Common myeloid progenitor, CD34-positive (primary cell): ENCODE data around the gene HACD1.

ENCODE experiments used
- CTCF ChIA-PET: fragments of 350-600 bp; sonication (Branson Sonifier 250); formaldehyde crosslinking; loops from one replicate; lab custom pipeline; 2021; ENCODE audit warnings: antibody characterized with exemption; lab: Charles Lee
- POLR2A ChIA-PET: fragments of 350-600 bp; sonication (Branson Sonifier 250); formaldehyde crosslinking; loops from one replicate; lab custom pipeline; 2021; ENCODE audit warnings: antibody characterized with exemption; lab: Charles Lee
- DNase-seq, 3 donors: peaks; one replicate each; pipeline versions ENCODE4 v3.0.0 to v3.0.0-alpha.2; 2013
- H3K27ac ChIP-seq, 2 experiments: 1 replicate in 1 of 2; 2 replicates in 1 of 2; pipeline ENCODE4 v1.7.0; 2013; ENCODE audit warnings: inconsistent platforms in 2 of 2, low read length in 2 of 2, mild to moderate bottlenecking in 2 of 2, low read depth in 1 of 2, moderate library complexity in 1 of 2; ENCODE audit not compliant: severe bottlenecking in 2 of 2, insufficient read depth in 1 of 2, poor library complexity in 1 of 2
- H3K27me3 ChIP-seq, 5 experiments: replicated peaks in 2 of 5; 1 replicate in 3 of 5; 2 replicates in 2 of 5; pipeline versions ENCODE4 v1.6.1 to v1.7.0; 2013; ENCODE audit warnings: low read length in 4 of 5, mild to moderate bottlenecking in 2 of 5, moderate library complexity in 2 of 5, inconsistent platforms in 1 of 5; ENCODE audit not compliant: insufficient read depth in 5 of 5, control insufficient read depth in 4 of 5
- H3K36me3 ChIP-seq, 4 experiments: 1 replicate in 2 of 4; 2 replicates in 2 of 4; pipeline versions ENCODE4 v1.6.1 to v1.7.0; 2013; ENCODE audit warnings: low read length in 3 of 4, control low read depth in 1 of 4, mild to moderate bottlenecking in 1 of 4; ENCODE audit not compliant: control insufficient read depth in 4 of 4, insufficient read depth in 4 of 4
- H3K4me1 ChIP-seq, 4 experiments: 1 replicate in 3 of 4; 2 replicates in 1 of 4; pipeline versions ENCODE4 v1.6.1 to v1.7.1; 2013; ENCODE audit warnings: low read length in 3 of 4, mild to moderate bottlenecking in 3 of 4, control low read depth in 1 of 4, inconsistent platforms in 1 of 4, moderate library complexity in 1 of 4; ENCODE audit not compliant: control insufficient read depth in 4 of 4, insufficient read depth in 4 of 4; ENCODE audit errors: control extremely low read depth in 1 of 4
- H3K4me3 ChIP-seq, 7 experiments: 1 replicate in 4 of 7; 2 replicates in 3 of 7; pipeline versions ENCODE4 v1.5.1 to v1.7.0; 2013; ENCODE audit warnings: mild to moderate bottlenecking in 7 of 7, low read length in 6 of 7, moderate library complexity in 6 of 7, inconsistent platforms in 2 of 7, low read depth in 2 of 7, control low read depth in 1 of 7; ENCODE audit not compliant: insufficient read depth in 4 of 7, control insufficient read depth in 1 of 7; ENCODE audit errors: extremely low read depth in 1 of 7
- H3K9me3 ChIP-seq, 5 experiments: 1 replicate in 4 of 5; 2 replicates in 1 of 5; pipeline versions ENCODE4 v1.6.1 to v1.7.1; 2013; ENCODE audit warnings: low read length in 4 of 5, mild to moderate bottlenecking in 2 of 5, inconsistent platforms in 1 of 5, low read depth in 1 of 5, moderate library complexity in 1 of 5; ENCODE audit not compliant: control insufficient read depth in 4 of 5, insufficient read depth in 2 of 5; ENCODE audit errors: control extremely low read depth in 1 of 5
- WGBS: methylation state at CpG from one replicate; pipeline ENCODE4 v1.1.5; 2013; ENCODE audit not compliant: insufficient coverage; 5-methylcytosine and 5-hydroxymethylcytosine counted together

Gene HACD1

DNA sequence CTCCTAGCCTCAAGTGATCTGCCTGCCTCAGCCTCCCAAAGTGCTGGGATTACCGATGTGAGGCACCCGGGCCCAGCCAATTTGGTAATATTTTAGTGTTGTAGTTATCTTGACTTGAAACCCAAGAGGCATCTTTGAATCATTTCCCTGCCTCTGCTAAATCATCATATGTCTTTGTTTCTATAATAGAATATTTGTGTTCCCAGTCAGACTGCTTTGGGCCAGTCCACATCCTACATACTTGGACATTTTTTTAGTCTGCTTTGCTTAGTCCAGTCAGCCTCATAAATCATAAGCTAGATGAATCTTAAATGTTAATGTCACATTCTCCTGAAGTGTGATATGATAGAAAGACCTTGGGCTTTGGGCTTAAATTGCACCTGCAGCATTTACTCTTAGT is 32.7 kb upstream of the HACD1 start:
- no peaks in the 10 kb centered on the region for H3K27me3 ChIP-seq
- H3K9me3 ChIP-seq, result peaks cover 3 to 20% (median 9%) of the 10 kb centered on the region in 5 experiments
- WGBS, result no CpG with 5 or more reads among the region's 2 CpGs
- H3K36me3 ChIP-seq, result peaks cover 8 to 35% (median 20%) of the 10 kb centered on the region in 4 experiments
- H3K4me3 ChIP-seq, result no peak overlapping the region
- ChIA-PET CTCF (no interaction called here), POLR2A (no interaction called here)
- DNase-seq, result no peak
- H3K27ac ChIP-seq, result no peak overlapping the region
- peaks cover 34 to 43% (median 39%) of the 10 kb centered on the region in 4 experiments for H3K4me1 ChIP-seq

- Histone ChIP-seq H3K27ac (peak overlapping the region in 1 of 2 experiments; percentile 68), H3K27me3 (no peaks in the 10 kb centered on the region), H3K4me3 (peak overlapping the region in 2 of 7 experiments; percentile 6 to 39), H3K36me3 (peaks cover 8 to 29% (median 20%) of the 10 kb centered on the region in 4 experiments), H3K9me3 (peaks cover 3 to 15% (median 9%) of the 10 kb centered on the region in 5 experiments), H3K4me1 (peaks cover 37 to 50% (median 40%) of the 10 kb centered on the region in 4 experiments)
- WGBS, result 100% methylated on average over 2 of the region's 4 CpGs
- ChIA-PET POLR2A (no interaction called here), CTCF (no interaction called here)
- no peak for DNase-seq
Measured at GRCh38 chr10:17649052-17649451, 31.9 kb upstream of the HACD1 start.

DNA sequence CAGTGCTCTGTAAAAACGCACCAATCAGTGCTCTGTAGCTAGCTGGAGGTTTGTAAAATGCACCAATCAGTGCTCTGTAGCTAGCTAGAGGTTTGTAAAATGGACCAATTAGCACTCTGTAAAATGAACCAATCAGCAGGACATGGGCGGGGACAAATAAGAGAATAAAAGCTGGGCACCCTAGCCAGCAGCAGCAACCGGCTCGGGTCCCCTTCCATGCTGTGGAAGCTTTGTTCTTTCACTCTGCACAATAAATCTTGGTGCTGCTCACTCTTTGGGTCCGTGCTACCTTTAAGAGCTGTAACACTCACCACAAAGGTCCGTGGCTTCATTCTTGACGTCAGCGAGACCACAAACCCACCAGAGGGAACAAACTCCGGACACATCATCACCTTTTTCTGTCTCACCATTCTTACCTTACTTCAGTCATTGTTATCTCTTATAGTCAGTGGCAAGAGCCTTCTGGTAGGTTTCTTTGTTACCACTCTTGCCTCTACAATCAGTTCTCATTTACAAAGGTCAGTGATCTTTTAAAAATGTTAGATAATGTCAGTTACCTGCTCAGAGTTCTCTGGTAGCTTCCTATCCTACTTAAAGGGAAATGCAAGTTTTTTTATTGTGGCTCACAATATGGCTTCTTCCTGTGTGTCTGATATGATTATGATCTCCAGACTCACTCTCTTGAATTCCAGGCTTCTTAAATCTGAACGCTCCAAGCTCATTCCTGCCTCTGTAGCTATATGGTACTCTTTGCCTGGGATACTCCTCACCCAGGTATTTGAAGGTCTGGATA is 31.3 kb upstream of the HACD1 start:
- H3K9me3 ChIP-seq, result peaks cover 2 to 10% (median 6%) of the 10 kb centered on the region in 5 experiments
- ChIA-PET CTCF (interaction anchor here (1.1 to 2.3 kb wide), 5 partner anchors 10 to 62 kb away, joined by 3 to 11 read pairs (median 7); no protein-coding TSS in a partner anchor), POLR2A (no interaction called here)
- H3K36me3 ChIP-seq, result peaks cover 3 to 23% (median 16%) of the 10 kb centered on the region in 4 experiments
- H3K4me3 ChIP-seq, result peak overlapping the region in 4 of 7 experiments; percentile 6 to 48 (median 10)
- H3K27me3 ChIP-seq, result no peaks in the 10 kb centered on the region
- 61% methylated on average over 10 of the region's 10 CpGs for WGBS
- peak; percentile 57 to 67 (median 64) for DNase-seq
- peaks cover 37 to 51% (median 40%) of the 10 kb centered on the region in 4 experiments for H3K4me1 ChIP-seq
- peak overlapping the region in 1 of 2 experiments; percentile 100 for H3K27ac ChIP-seq

- Histone ChIP-seq H3K36me3 (peaks cover 0 to 12% (median 8%) of the 10 kb centered on the region in 4 experiments), H3K4me3 (peak overlapping the region in 6 of 7 experiments; percentile 7 to 95 (median 50)), H3K27me3 (no peaks in the 10 kb centered on the region), H3K9me3 (no peaks in the 10 kb centered on the region), H3K27ac (peak overlapping the region; percentile 100), H3K4me1 (peaks cover 41 to 61% (median 46%) of the 10 kb centered on the region in 4 experiments)
- CTCF ChIA-PET, result interaction anchor here (0.6 to 2.3 kb wide), 14 partner anchors 13 to 96 kb away, joined by 3 to 11 read pairs (median 3); partner anchors contain the start of gene HACD1
- DNase-seq, result peak in 2 of 3 donors; percentile 74 to 78
- WGBS, result no CpG with 5 or more reads among the region's 3 CpGs
- POLR2A ChIA-PET, result no interaction called here
Measured at GRCh38 chr10:17647326-17647725, 30.2 kb upstream of the HACD1 start.

- H3K36me3 ChIP-seq, result peaks cover 0 to 9% (median 4%) of the 10 kb centered on the region in 4 experiments
- peak overlapping the region in 6 of 7 experiments; percentile 90 to 99 (median 96) for H3K4me3 ChIP-seq
- peak in 2 of 3 donors; percentile 38 to 48 for DNase-seq
- no peaks in the 10 kb centered on the region for H3K9me3 ChIP-seq
- ChIA-PET CTCF (interaction anchor here (1.2 to 2.0 kb wide), 3 partner anchors 11 to 22 kb away, joined by 3 to 6 read pairs (median 4); no protein-coding TSS in a partner anchor), POLR2A (interaction anchor here (1.0 to 2.2 kb wide), 2 partner anchors 17 to 31 kb away, joined by 3 to 4 read pairs; no protein-coding TSS in a partner anchor)
- peak overlapping the region; percentile 100 for H3K27ac ChIP-seq
- peaks cover 41 to 67% (median 46%) of the 10 kb centered on the region in 4 experiments for H3K4me1 ChIP-seq
- WGBS, result 55% methylated on average over 5 of the region's 6 CpGs
- no peaks in the 10 kb centered on the region for H3K27me3 ChIP-seq
Measured at GRCh38 chr10:17645621-17646345, 28.6 kb upstream of the HACD1 start.

GRCh38 chr10:17644485-17644943 is 27.3 kb upstream of the HACD1 start:
- H3K4me3 ChIP-seq, result peak overlapping the region; percentile 52 to 99 (median 95)
- POLR2A ChIA-PET, result interaction anchor here (1.2 to 2.2 kb wide), 6 partner anchors 11 to 218 kb away, joined by 3 to 6 read pairs (median 3); partner anchors contain the start of gene HACD1
- H3K4me1 ChIP-seq, result peaks cover 35 to 67% (median 46%) of the 10 kb centered on the region in 4 experiments
- 3% methylated on average over 8 of the region's 9 CpGs for WGBS
- no peaks in the 10 kb centered on the region for H3K27me3 ChIP-seq
- CTCF ChIA-PET, result interaction anchor here (0.7 to 1.6 kb wide), 11 partner anchors 10 to 94 kb away, joined by 3 to 9 read pairs (median 4); partner anchors contain the start of gene HACD1
- peak in 1 of 3 donors; percentile 33 for DNase-seq
- H3K27ac ChIP-seq, result peak overlapping the region; percentile 100
- no peaks in the 10 kb centered on the region for H3K9me3 ChIP-seq
- peaks cover 0 to 9% (median 6%) of the 10 kb centered on the region in 4 experiments for H3K36me3 ChIP-seq
